Measurements from ENCODE around the gene PRKCA. TPM values are rescaled to one million over a fixed set of nuclear protein-coding genes. Genes with fewer than 3 reads are reported as not detected.

Gene PRKCA
- total and polyA plus RNA-seq, 9 of the 15 experiments (the other 6 are each of a cell fraction or from before 2014, with no cell fraction given), result 3.2 to 33.0 (median 17.8) TPM

DNA sequence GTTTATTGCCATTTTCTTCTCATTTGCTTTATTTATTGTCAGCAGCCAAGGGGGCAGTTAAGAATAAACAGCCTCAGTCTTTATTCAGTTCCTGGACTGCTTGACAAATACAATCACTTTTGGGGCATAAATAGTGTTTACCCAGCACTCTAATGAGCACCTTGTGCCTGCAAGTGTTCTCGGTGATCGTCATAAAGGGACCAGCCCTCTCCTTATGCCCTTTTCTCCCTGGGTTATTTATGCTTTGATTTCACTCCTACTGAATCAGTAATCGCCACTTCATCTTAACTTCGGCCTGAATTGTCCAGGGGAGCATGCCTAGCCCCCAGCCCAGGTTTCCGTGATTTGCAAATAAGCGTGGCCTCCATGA lies 476.8 kb downstream of the PRKCA start:
- no peak for TF ChIP-seq CTBP1 (IDR thresholded peaks at IDR 0.05; ENCODE audit: borderline replicate concordance)
- TF ChIP-seq, protein P1, sequence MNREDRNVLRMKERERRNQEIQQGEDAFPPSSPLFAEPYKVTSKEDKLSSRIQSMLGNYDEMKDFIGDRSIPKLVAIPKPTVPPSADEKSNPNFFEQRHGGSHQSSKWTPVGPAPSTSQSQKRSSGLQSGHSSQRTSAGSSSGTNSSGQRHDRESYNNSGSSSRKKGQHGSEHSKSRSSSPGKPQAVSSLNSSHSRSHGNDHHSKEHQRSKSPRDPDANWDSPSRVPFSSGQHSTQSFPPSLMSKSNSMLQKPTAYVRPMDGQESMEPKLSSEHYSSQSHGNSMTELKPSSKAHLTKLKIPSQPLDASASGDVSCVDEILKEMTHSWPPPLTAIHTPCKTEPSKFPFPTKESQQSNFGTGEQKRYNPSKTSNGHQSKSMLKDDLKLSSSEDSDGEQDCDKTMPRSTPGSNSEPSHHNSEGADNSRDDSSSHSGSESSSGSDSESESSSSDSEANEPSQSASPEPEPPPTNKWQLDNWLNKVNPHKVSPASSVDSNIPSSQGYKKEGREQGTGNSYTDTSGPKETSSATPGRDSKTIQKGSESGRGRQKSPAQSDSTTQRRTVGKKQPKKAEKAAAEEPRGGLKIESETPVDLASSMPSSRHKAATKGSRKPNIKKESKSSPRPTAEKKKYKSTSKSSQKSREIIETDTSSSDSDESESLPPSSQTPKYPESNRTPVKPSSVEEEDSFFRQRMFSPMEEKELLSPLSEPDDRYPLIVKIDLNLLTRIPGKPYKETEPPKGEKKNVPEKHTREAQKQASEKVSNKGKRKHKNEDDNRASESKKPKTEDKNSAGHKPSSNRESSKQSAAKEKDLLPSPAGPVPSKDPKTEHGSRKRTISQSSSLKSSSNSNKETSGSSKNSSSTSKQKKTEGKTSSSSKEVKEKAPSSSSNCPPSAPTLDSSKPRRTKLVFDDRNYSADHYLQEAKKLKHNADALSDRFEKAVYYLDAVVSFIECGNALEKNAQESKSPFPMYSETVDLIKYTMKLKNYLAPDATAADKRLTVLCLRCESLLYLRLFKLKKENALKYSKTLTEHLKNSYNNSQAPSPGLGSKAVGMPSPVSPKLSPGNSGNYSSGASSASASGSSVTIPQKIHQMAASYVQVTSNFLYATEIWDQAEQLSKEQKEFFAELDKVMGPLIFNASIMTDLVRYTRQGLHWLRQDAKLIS (CRISPR knock-in tag; IDR thresholded peaks at IDR 0.05), result no peak
- TF ChIP-seq, protein P2, sequence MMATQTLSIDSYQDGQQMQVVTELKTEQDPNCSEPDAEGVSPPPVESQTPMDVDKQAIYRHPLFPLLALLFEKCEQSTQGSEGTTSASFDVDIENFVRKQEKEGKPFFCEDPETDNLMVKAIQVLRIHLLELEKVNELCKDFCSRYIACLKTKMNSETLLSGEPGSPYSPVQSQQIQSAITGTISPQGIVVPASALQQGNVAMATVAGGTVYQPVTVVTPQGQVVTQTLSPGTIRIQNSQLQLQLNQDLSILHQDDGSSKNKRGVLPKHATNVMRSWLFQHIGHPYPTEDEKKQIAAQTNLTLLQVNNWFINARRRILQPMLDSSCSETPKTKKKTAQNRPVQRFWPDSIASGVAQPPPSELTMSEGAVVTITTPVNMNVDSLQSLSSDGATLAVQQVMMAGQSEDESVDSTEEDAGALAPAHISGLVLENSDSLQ (IDR thresholded peaks at IDR 0.05), result no peak
- TF ChIP-seq ZNF263 (CRISPR knock-in tag; IDR thresholded peaks at IDR 0.05; ENCODE audit: borderline replicate concordance), result no peak
- TF ChIP-seq PHF20 (IDR thresholded peaks at IDR 0.05; ENCODE audit: partially characterized antibody), result no peak
- TF ChIP-seq ZSCAN32 (CRISPR knock-in tag; IDR thresholded peaks at IDR 0.05), result no peak
- TF ChIP-seq BMI1 (IDR thresholded peaks at IDR 0.05; ENCODE audit: low read length), result no peak
- POLR2A ChIA-PET, result interaction anchor here (0.9 kb wide), 1 partner anchor 9 kb away, joined by 4 read pairs; no protein-coding TSS in a partner anchor
- no peaks in the 10 kb centered on the region for H3K27me3 ChIP-seq (ENCODE audit: control insufficient read depth in 2 of 2, insufficient read depth in 2 of 2, low read length in 2 of 2)

More for the DNA sequence above, 476.8 kb downstream of the PRKCA start:
- H3K9ac ChIP-seq (ENCODE audit: insufficient read depth in 1 of 2, low read depth in 2 of 2, low read length in 2 of 2), result no peak overlapping the region
- H3K9me3 ChIP-seq (replicated peaks; ENCODE audit: control insufficient read depth, insufficient read depth, low read depth, low read length), result no peaks in the 10 kb centered on the region
- no peaks in the 10 kb centered on the region for H3K4me1 ChIP-seq (replicated peaks in 1 of 2; ENCODE audit: control insufficient read depth in 2 of 2, insufficient read depth in 2 of 2, low read length in 2 of 2)
- CTCF ChIA-PET (ENCODE audit: low intra/inter-chr PET ratio), result no interaction called here
- no peaks in the 10 kb centered on the region for H3K9me1 ChIP-seq (ENCODE audit: control insufficient read depth, insufficient read depth, low read length)
- H3K4me3 ChIP-seq, result no peak overlapping the region
- no peak overlapping the region for H2AFZ ChIP-seq (ENCODE audit: low read depth, low read length)
- H3K36me3 ChIP-seq (ENCODE audit: control insufficient read depth, insufficient read depth, low read length), result peaks cover 16% of the 10 kb centered on the region; the same call in 2 of the 3 replicates
- no peaks in the 10 kb centered on the region for H3K79me2 ChIP-seq (ENCODE audit: control insufficient read depth, insufficient read depth, low read length)
- in situ Hi-C loops (cut with MboI) (no loop called here), intact Hi-C loops (cut with micrococcal nuclease) (no loop called here)
- no peak overlapping the region for H3K27ac ChIP-seq (ENCODE audit: extremely low read depth, low read depth, low read length)
- WGBS (ENCODE audit: insufficient coverage, low coverage, missing lambda C conversion rate), result 81% methylated on average over 6 of the region's 6 CpGs
- BruUV-seq (replicated peaks), result no TSS peak
- no peak for DNase-seq (ENCODE audit: extremely low read depth in 1 of 4, low spot score in 3 of 4)
- ATAC-seq, result no peak
- no peak for FAIRE-seq
- no peaks in the 10 kb centered on the region for H4K20me1 ChIP-seq (replicated peaks; ENCODE audit: control insufficient read depth, insufficient read depth, low read length)
- H3K4me2 ChIP-seq (ENCODE audit: insufficient read depth, low read length), result no peak overlapping the region

Data from K562 (cell line).